Fibroblast of lung (primary cell): ENCODE data around the gene CTNNA2. TPM values are rescaled to one million over a fixed set of nuclear protein-coding genes. Genes with fewer than 3 reads are reported as not detected.
"Not testable (repeated sequence)": the region's sequence is repeated elsewhere in the genome, so short reads cannot be mapped to it uniquely, and the experiment has no call there.

ENCODE experiments used
- DNase-seq, 2 donors: peaks; one replicate each; pipeline versions ENCODE4 v3.0.0 to v3.0.0-alpha.2; 2010; ENCODE audit warnings: low read depth in 2 of 2
- H2AFZ ChIP-seq: 2 replicates; pipeline ENCODE4 v1.5.1; 2012; ENCODE audit warnings: low read length, control low read depth, inconsistent platforms
- H3K27ac ChIP-seq: 2 replicates; pipeline ENCODE4 v1.5.1; 2011; ENCODE audit warnings: low read length, control low read depth; ENCODE audit not compliant: insufficient read depth
- H3K27me3 ChIP-seq: 2 replicates; pipeline ENCODE4 v1.5.1; 2011; ENCODE audit warnings: mild to moderate bottlenecking, low read length; ENCODE audit not compliant: control insufficient read depth, insufficient read depth
- H3K36me3 ChIP-seq: 2 replicates; pipeline ENCODE4 v1.5.1; 2011; ENCODE audit warnings: low read length; ENCODE audit not compliant: control insufficient read depth, insufficient read depth
- H3K4me1 ChIP-seq: 2 replicates; pipeline ENCODE4 v1.5.1; 2011; ENCODE audit warnings: low read length; ENCODE audit not compliant: control insufficient read depth, insufficient read depth; ENCODE audit errors: extremely low read depth
- H3K4me2 ChIP-seq: 2 replicates; pipeline ENCODE4 v1.5.1; 2011; ENCODE audit warnings: low read length, control low read depth; ENCODE audit not compliant: insufficient read depth; ENCODE audit errors: extremely low read depth
- H3K4me3 ChIP-seq, 4 experiments: fragments of 200-600 bp in 1 of 4; sonication (generic) in 1 of 4; replicated peaks in 1 of 4; 2 replicates each; pipeline ENCODE4 v1.5.1; 2011 to 2016; ENCODE audit warnings: low read length in 4 of 4, low read depth in 3 of 4, mild to moderate bottlenecking in 3 of 4, control low read depth in 2 of 4, inconsistent platforms in 1 of 4, mixed read lengths in 1 of 4; ENCODE audit not compliant: insufficient read depth in 1 of 4; ENCODE audit errors: control extremely low read depth in 1 of 4
- H3K79me2 ChIP-seq: 2 replicates; pipeline ENCODE4 v1.5.1; 2012; ENCODE audit warnings: mild to moderate bottlenecking, low read length, inconsistent platforms; ENCODE audit not compliant: control insufficient read depth, insufficient read depth
- H3K9ac ChIP-seq: 2 replicates; pipeline ENCODE4 v1.5.1; 2011; ENCODE audit warnings: mild to moderate bottlenecking, low read length, control low read depth; ENCODE audit not compliant: insufficient read depth
- H3K9me3 ChIP-seq: 2 replicates; pipeline ENCODE4 v1.5.1; 2012; ENCODE audit warnings: low read depth, low read length; ENCODE audit not compliant: control insufficient read depth, insufficient read depth
- H4K20me1 ChIP-seq: 2 replicates; pipeline ENCODE4 v1.5.1; 2011; ENCODE audit warnings: low read length; ENCODE audit not compliant: control insufficient read depth, insufficient read depth; ENCODE audit errors: extremely low read depth
- EZH2 ChIP-seq: IDR thresholded peaks from 2 replicates; pipeline ENCODE4 v1.5.1; 2012; ENCODE audit warnings: low read length, control low read depth, mild to moderate bottlenecking; ENCODE audit errors: missing control alignments
- polyA plus RNA-seq, 2 donors: library from polyadenylated mRNA; depleted of rRNA in 1 of 2; stranded (reverse) in 1 of 2; unstranded in 1 of 2; fragments of >200 nt; gene quantifications; 2 replicates each; pipeline ENCODE4 v1.2.1, GENCODE V29; 2011 to 2012; ENCODE audit warnings: missing spikeins in 1 of 2
- total RNA-seq: library from RNA; depleted of rRNA; stranded (reverse); fragments of >200 nt; gene quantifications from 2 replicates; pipeline ENCODE4 v1.2.1, GENCODE V29; 2014
- TF ChIP-seq, protein P1 (sequence below), 2 donors: IDR thresholded peaks in 1 of 2; conservative IDR thresholded peaks in 1 of 2; 1 replicate in 1 of 2; 2 replicates in 1 of 2; pipeline ENCODE4 v1.5.1; 2011 to 2012; ENCODE audit warnings: low read length in 2 of 2, control low read depth in 1 of 2, inconsistent platforms in 1 of 2, low read depth in 1 of 2, mild to moderate bottlenecking in 1 of 2

CTNNA2 gene
- total and polyA plus RNA-seq, 2 donors (not counting 1 experiment from before 2014, with no cell fraction given), result not detected

DNA sequence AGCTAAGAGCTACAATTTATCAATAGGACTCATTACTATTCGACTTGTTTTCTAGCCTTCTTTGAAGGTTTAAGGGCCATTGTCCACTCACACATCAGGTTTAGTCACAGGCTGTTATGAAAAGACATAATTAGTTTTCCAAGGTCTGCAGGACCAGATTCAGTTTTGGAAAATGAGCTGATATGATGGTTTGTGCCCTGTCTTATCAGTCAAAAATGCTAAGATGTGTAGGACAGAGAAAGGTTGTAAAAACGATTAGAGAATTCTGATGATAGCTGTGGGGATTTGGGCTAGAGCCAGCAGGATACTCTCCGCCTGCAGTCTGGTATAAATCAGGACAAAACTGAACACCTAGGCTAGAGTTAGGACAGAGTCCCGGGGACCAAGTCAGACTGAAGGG lies 578.4 kb downstream of the CTNNA2 start:
- no peak for DNase-seq
- no peaks in the 10 kb centered on the region for H3K27me3 ChIP-seq
- H3K36me3 ChIP-seq, result no peaks in the 10 kb centered on the region
- no peak for TF ChIP-seq EZH2
- TF ChIP-seq, protein P1, sequence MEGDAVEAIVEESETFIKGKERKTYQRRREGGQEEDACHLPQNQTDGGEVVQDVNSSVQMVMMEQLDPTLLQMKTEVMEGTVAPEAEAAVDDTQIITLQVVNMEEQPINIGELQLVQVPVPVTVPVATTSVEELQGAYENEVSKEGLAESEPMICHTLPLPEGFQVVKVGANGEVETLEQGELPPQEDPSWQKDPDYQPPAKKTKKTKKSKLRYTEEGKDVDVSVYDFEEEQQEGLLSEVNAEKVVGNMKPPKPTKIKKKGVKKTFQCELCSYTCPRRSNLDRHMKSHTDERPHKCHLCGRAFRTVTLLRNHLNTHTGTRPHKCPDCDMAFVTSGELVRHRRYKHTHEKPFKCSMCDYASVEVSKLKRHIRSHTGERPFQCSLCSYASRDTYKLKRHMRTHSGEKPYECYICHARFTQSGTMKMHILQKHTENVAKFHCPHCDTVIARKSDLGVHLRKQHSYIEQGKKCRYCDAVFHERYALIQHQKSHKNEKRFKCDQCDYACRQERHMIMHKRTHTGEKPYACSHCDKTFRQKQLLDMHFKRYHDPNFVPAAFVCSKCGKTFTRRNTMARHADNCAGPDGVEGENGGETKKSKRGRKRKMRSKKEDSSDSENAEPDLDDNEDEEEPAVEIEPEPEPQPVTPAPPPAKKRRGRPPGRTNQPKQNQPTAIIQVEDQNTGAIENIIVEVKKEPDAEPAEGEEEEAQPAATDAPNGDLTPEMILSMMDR (conservative IDR thresholded peaks at IDR 0.05 in 1 of 2, IDR thresholded peaks at IDR 0.05 in 1 of 2; ENCODE audit: low read depth in 1 of 2, low read length in 2 of 2), result no peak
- no peaks in the 10 kb centered on the region for H4K20me1 ChIP-seq
- no peaks in the 10 kb centered on the region for H3K9me3 ChIP-seq
- H3K4me2 ChIP-seq, result no peak overlapping the region
- H3K79me2 ChIP-seq, result no peaks in the 10 kb centered on the region
- H3K9ac ChIP-seq, result no peak overlapping the region
- no peak overlapping the region for H3K27ac ChIP-seq
- peaks cover 3% of the 10 kb centered on the region for H3K4me1 ChIP-seq
- no peak overlapping the region for H3K4me3 ChIP-seq
- H2AFZ ChIP-seq, result no peak overlapping the region

DNA sequence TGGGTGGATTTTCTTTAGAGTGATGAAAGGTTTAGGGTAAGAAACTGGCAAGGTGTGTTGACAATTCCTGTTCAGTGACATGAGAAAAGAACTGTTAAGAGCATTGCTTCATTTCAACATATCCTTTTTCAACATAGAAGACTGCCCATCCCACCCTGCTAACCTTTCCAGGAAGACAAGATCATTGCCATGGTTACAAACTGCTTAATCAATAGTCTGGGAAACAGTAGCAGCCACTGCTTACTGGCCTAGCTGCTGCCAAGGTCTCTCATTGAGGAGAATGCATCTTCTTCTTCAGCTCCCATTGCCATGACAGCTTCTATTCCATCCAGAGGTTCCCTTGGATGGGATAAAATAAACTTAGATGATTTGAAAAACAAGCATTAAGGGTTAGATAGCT lies 579.6 kb downstream of the CTNNA2 start:
- Histone ChIP-seq H3K27ac (no peak overlapping the region), H3K4me1 (no peaks in the 10 kb centered on the region), H4K20me1 (no peaks in the 10 kb centered on the region), H3K36me3 (no peaks in the 10 kb centered on the region), H3K4me3 (no peak overlapping the region), H3K9ac (no peak overlapping the region), H3K4me2 (no peak overlapping the region), H2AFZ (no peak overlapping the region), H3K9me3 (no peaks in the 10 kb centered on the region), H3K79me2 (no peaks in the 10 kb centered on the region), H3K27me3 (no peaks in the 10 kb centered on the region)
- no peak for DNase-seq
- TF ChIP-seq, protein P1 (conservative IDR thresholded peaks at IDR 0.05 in 1 of 2, IDR thresholded peaks at IDR 0.05 in 1 of 2; ENCODE audit: low read depth in 1 of 2, low read length in 2 of 2), result no peak
- TF ChIP-seq EZH2, result no peak

DNA sequence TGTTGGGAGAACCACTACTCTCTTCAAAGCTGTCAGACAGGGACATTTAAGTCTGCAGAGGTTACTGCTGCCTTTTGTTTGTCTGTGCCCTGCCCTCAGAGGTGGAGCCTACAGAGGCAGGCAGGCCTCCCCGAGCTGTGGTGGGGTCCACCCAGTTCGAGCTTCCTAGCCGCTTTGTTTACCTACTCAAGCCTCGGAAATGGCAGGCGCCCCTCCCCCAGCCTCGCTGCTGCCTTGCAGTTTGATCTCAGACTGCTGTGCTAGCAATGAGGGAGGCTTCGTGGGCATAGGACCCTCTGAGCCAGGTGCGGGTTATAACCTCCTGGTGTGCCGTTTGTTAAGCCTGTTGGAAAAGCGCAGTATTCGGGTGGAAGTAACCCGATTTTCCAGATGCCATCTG lies 585.7 kb downstream of the CTNNA2 start:
- H4K20me1 ChIP-seq, H3K9ac ChIP-seq, H3K4me1 ChIP-seq, H3K9me3 ChIP-seq, H3K27ac ChIP-seq, H2AFZ ChIP-seq, H3K4me2 ChIP-seq, H3K36me3 ChIP-seq, H3K4me3 ChIP-seq, H3K79me2 ChIP-seq, H3K27me3 ChIP-seq, DNase-seq: not testable (repeated sequence)
